GM19397 (cell line): Measurements from ENCODE around the gene B3GAT3.
A peak's percentile ranks its signal among the peaks of the same experiment; 100 is the strongest.
"Not testable (repeated sequence)": the region's sequence is repeated elsewhere in the genome, so short reads cannot be mapped to it uniquely, and the experiment has no call there.

ENCODE experiments used
- ATAC-seq: cut with Tn5 transposase; IDR thresholded peaks from one replicate; pipeline ENCODE4 v1.9.1; 2021; ENCODE audit warnings: mild to moderate bottlenecking, moderate library complexity; ENCODE audit not compliant: unreplicated experiment

B3GAT3 gene

DNA sequence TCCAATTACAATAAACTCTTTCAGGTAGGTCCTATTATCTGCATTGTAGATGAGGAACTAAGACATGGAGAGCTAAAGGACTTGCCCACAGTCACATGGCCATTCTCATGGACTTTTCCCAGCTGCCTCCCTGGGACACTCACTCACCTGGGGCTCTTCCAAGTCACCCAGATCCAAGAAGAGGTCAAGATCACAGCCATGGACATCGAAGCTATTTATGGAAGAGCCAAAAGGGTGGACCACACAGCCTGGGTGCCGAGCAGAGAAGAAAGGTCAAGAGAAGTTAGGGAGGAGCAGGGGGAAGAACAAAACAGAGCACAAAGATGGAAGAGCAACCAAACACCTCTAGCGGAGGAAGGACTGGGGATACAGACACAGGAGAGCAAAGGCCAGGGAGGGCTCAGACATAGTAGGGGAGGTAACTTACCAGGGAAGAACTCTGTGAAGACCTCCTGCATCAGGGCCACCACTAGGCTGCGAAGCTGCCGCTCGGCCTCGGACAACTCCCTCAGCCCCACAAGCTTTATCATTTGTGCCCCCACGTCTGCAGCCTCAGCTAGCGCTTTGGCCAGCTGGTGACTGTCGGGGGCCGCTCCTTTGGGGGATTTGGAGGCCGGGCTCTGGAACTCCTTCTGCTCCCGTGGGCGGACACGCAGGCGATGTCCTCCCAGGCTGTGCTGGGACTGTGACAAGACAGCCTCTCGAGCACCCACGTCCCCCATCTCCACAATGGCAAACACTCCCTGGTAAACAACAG is 40.6 kb downstream of the B3GAT3 start:
- ATAC-seq: no peak

DNA sequence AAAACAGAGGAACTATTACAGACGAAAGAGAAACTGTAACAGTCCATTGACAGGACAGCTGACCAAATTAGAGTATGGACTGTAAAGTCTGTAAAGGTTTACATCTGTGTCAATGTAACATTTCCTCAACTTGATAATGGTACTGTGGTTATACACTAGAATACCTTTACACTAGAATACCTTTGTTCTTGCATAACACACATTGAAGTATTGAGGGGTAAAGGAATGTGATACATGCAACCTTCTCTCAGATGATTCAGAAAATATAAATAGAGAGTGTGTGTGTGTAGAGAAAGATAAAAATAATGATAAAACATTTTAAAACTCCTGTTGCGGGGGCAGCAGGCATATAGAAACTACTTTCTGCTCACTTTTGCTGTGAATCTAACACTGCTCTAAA is 42.5 kb downstream of the B3GAT3 start:
- no peak for ATAC-seq

DNA sequence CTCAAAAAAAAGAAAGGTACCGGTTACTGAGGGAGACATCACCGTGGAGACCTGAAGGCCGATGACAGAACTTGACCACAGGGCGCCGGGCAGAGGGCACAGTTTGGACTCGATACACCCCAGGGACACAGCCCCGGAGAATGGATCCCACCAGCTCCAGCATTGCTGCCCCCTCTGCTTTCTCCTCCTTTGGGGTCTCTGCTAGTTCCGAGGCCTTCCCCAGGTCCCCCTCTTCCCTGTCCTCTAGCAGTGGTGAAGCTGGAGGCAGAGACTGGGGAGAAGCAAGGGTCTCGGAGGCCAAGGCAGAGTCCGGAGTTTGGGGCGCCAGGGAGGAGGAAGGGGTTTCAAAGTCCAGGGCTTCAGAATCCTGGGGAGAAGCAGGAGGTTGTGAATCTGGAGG is 43.2 kb downstream of the B3GAT3 start:
- no peak for ATAC-seq

DNA sequence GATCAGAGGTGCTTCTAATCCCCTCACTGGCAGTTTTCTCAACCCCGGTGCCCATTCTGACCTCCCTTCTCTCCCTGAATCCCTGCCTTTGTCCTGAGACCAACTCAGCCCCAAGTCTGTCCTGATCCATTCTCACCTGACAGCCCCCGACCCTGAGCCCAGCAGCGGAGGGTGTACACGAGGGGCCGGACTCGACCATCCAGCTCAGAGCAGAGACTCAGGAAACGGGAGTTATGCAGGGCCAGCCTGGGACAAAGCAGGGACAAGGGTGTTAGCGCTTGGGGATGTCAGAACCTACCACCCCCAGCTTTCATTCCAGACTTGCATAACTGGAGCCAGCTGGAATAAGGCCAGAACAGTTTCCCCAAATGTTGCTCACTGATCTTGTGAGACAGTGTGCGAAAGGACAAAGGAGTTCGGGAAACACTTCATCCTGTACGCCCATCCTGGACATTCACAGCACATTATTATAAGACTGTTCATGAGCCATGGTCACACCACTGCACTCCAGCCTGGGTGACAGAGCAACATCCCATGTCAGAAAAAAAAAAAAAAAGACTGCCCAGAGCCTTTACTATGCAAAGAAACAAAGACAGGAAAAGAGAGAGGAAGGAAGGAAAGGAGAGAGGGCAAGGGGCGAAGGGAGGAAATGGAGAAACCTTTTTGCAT is 44.6 kb downstream of the B3GAT3 start:
- no peak for ATAC-seq

DNA sequence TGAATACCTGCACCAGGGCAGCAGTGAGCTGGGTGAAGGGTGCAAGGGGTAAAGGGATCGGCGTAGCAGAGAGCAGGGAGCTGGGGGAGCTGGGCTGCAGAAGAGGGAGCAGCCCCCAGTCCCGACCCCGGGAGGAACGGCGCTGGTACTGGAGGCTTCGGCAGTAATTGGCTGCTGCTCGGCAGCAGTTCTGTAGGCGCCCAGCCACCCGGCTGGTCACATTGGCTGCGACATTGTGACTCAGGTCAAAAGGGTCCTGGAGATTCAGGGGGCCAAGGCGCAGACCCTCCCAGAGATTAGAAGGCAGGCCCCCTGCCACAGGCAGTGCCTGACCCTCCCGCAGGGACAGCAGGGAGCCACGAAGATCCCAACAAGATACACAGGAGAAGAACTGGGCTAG is 45.9 kb downstream of the B3GAT3 start:
- ATAC-seq: no peak

DNA sequence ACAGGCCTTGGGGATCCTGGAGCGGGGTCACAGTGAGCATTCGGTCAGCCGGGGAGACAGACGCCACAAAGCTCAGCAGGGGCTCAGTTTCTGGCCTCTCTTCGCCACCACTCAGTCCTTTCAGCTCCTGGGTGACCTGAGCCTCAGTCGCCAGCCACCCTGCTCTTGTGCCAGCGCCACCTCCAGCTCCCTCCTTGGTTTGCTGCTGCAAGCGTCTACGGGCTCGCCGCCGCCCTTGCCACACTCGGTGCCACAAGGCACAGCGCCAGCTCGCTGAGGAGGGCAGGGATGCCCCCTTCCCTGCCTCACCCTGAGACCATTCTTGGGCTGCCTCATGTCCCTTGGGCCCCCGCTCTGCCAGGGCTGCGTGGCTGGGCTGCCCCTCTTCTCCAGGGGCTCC is 46.6 kb downstream of the B3GAT3 start:
- no peak for ATAC-seq

DNA sequence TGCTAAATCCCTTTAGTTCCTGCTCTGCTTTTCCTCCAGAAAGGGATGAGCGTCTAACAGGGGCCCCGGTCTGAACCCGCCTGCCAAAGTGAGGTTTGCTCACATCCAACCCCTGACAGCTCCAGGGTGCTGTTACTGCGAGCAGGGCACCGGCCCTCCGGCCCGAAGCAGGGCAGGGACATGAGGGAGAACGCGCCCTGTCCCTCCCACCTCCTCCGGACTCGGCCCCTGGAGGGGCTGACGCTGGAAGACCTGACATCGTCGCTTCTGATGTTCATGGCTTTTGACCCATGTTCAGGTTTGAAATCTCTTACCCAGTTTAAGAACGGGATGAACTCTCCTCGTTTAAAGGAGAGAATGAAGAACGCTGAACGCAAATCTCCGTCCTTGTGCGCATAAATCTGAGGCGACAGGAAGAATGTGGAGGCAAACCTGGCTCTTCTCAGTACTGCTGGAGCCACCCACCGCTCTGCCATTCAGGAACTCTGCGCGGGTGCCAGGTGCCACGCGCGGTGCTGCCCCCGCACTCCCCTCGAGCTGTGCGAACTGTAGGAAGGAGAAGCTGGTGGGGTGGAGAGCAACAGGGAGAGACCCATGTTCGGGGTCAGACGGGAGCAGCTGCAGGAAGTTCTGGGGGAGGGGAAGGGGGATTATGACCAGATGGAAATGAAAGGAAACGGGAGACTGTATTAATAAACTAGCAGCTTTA is 47.3 kb downstream of the B3GAT3 start:
- ATAC-seq: peak; percentile 11

DNA sequence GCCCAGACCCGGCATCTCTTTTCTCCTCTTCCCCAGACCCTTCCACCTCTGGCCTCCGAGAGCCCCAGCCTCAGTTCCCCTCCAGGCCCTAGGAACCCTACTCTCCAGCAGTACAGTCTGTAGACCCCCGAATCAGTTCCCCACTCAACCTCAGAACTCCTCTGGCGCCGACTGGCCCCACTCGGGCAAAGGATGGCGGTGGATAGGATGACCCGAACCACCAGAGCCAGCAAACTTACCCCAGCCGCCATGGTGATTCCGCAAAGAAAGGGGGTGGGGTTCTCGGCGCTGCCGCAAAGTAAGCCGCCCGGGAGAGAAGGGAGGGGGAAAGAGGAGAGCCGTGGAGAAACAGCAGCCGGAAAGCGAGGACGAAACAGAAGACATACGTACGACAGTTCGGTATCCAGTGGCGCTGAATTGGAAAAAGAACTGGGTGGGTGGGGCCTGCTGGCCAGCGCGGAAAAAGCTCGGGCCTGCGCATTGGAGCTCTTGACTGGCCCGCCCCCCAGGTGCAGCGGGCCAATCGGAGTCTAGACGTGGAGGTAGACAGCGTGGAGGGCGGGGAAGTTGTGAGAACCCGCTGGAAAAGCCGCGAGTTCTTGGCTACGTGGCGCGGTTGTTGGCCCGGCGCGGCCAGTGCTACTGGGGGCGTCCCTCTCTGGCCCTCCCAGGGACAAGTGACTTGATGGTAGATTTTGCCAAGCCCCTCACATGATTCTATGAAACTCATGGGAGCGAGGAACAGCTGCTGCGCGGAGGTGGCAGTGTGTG is 48.0 kb downstream of the B3GAT3 start, which contains the start of gene EEF1G:
EEF1G (minus strand) TSS at position 300 of the 771 bp plus-strand sequence; CDS start at position 251, 49 bp downstream.
- ATAC-seq: peak; percentile 91

DNA sequence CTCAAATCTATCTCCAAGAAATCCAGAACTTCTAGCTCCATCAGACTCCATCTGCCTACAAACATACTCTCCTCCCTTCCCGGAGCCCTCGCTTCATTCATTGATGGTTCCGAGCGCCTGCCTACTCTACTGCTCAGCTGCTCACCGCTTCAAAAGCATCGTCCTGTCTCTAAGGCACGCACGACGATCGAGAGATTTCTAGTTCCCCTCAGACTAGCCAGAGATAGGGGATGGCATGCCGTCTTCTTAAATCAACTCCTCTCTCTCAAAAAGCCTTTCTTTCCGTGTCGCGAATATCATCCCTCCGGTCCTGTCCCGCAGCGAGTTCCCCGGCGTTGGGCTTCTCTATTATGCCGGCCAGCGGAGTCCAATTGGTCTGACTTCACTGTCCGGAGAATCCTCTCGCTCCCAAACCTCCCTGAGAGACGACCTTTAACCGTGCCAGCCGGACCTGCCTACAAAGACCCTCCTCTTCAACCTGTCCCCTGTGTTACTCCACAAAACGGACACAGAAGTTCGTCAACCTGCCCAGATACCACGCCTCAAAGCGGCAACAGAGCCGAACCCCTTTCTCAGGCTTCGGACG is 48.7 kb downstream of the B3GAT3 start:
- ATAC-seq: peak; percentile 2

DNA sequence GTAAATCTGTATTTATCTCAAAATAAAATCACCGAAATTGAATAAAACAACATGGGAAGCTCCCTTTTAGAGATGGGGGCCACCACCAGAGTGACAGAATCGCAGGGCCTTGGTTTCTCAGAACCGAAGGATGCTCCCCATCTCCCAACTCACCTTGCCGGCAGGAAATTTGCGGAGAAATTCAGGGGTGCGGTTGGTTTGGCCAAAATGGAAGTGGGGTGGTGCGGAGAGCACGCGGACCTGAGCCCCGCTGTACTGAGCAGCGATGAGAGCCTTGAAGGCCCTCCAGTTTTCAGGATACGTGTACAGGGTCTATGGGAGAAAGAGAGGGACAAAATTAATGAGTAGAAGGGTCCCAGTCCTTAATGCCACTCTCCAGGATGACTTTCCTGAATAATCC is 49.4 kb downstream of the B3GAT3 start:
- ATAC-seq: no peak

DNA sequence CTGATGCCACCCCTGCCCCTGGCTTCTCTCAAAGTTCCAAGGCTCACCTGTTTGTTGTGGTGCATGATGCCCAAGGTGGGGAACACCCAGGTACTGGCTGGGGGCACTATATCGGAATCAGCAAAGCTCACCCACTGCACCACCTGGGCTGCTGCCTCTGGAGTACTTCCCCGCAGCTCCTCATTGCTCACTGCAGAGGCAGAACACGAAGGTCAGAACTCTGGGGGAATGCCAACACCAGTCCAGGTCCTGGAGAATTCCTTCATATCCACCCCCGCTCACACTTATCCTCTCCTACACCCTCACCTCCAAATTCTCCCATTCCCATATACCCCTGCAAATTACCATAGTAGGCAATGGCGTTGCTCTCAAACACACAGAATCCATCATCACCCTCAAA is 50.3 kb downstream of the B3GAT3 start:
- not testable (repeated sequence) for ATAC-seq

DNA sequence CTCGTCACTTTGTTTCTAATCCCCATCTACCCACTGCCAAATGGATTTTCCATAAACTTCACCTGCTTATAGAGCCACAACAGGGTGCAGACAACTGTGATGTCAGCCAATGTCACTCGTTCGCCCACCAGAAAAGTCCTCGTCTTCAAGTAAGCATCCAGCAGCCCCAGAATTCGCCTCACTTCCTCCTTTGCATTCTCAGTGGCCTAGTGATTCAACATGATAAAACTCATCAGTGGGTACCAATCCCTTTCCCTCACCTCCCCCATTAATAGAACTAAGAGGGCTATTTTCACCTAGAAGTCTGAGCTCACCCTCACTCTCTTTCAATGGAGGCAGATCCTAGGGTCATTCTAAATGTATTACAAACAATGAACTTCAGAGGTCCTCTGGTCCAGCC is 50.9 kb downstream of the B3GAT3 start:
- ATAC-seq: not testable (repeated sequence)

DNA sequence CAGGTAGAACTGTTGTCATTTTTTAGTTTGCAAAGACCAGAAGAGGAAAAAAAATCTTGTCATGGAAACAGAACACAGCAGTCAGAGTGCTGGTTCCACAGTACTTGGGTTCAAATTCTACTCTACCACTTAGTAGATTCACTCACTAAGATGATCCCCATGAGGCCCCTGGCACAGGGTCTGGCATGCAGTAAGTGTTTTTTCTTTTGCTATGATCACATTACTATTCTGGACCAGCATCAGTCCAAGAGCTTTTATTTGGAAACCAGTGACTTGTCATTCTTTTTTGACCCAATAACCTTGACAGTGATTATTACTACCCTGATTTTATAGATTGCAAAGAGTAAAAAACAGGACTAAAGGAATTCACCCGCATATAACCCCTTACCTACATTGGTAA is 52.2 kb downstream of the B3GAT3 start:
- ATAC-seq: no peak

DNA sequence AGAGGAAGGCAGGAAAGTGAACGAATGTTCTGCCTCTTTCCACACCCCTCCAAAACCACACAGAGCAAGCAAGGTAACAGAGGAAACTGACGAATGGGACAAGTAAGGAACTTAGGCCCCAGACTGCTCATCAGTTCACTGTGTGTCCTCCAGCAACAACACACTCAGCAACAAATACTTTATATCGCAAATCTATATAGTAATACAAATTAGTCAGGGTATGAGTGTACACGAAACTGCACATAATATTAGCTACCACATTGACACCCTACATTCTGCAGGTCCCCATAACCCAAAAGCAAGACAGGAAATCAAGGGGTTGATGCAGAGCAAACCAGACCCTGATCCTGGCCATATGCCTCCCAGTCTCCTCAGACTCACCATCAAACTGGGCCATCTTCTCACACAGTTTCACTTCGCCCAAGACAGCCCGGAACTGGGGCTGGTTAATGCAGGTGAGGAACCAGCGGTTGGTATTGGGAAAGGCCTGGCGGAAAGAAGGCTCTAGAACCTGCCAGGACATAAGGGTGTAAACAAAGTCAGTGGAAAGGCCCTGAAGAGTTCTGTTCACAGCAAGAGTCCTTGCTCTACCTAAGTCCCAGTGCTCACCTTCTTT is 54.7 kb downstream of the B3GAT3 start:
- no peak for ATAC-seq

DNA sequence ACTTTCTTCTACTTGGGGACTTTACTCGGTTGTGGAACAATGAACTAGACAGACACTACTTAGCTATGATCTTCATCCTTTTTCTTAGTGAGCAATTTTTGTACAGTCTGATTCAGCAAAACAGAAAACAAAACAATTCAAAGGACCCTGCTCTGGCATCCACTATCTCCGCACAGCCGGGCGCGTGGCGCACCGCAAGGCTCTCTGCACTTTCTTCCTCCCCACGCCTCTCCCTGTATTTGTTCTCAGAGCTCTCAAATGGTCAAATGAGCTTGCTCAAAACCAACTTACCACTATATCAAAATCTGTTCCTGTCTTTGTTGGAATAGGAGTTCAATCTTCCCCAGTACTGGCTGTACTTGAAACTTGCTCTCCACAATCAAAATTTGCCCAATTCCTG is 55.5 kb downstream of the B3GAT3 start:
- no peak for ATAC-seq
